Hypothalamus (tissue), 51 donors: ENCODE data around the gene GAPVD1.

ENCODE experiments used
- DNase-seq, 51 donors: peaks; one replicate each; lab custom pipeline; 2025; lab: John Stamatoyannopoulos, UW

GAPVD1 gene

GRCh38 chr9:125400725-125401716 lies 139.4 kb downstream of the GAPVD1 start:
- DNase-seq, result no peak

GRCh38 chr9:125404733-125405132 lies 143.1 kb downstream of the GAPVD1 start:
- DNase-seq, result no peak

GRCh38 chr9:125405938-125406809 lies 144.5 kb downstream of the GAPVD1 start:
- DNase-seq, result no peak

GRCh38 chr9:125406810-125407087 lies 145.1 kb downstream of the GAPVD1 start:
- DNase-seq, result no peak

- DNase-seq, result no peak
Observed at GRCh38 chr9:125407432-125407973, 145.9 kb downstream of the GAPVD1 start.

- DNase-seq, result peak in 44 of 51 donors; percentile 11 to 80 (median 48)
Observed at GRCh38 chr9:125407974-125408900, 146.6 kb downstream of the GAPVD1 start.

GRCh38 chr9:125409217-125409636 lies 147.6 kb downstream of the GAPVD1 start:
- no peak for DNase-seq

GRCh38 chr9:125409637-125410521 lies 148.3 kb downstream of the GAPVD1 start:
- DNase-seq, result peak in 9 of 51 donors; percentile 7 to 42 (median 15)

GRCh38 chr9:125410522-125410894 lies 148.9 kb downstream of the GAPVD1 start:
- DNase-seq, result no peak

- no peak for DNase-seq
Observed at GRCh38 chr9:125411171-125411756, 149.6 kb downstream of the GAPVD1 start.

GRCh38 chr9:125412166-125412565 lies 150.5 kb downstream of the GAPVD1 start:
- no peak for DNase-seq

GRCh38 chr9:125413579-125413978 lies 152.0 kb downstream of the GAPVD1 start:
- DNase-seq, result no peak

- peak in 1 of 51 donors; percentile 4 for DNase-seq
Observed at GRCh38 chr9:125415583-125416460, 154.2 kb downstream of the GAPVD1 start.

GRCh38 chr9:125416517-125416916 lies 154.9 kb downstream of the GAPVD1 start:
- DNase-seq, result no peak
